B cell (primary cell): ENCODE data around the gene LRRN3. TPM values are rescaled to one million over a fixed set of nuclear protein-coding genes. Genes with fewer than 3 reads are reported as not detected.

ENCODE experiments used
- ATAC-seq: fragments of 200-7000 bp; cut with Tn5 transposase; one replicate; pipeline ENCODE4 v1.10.0; 2021; ENCODE audit warnings: low read depth, mild to moderate bottlenecking, moderate number of reproducible peaks, moderate library complexity
- CTCF ChIA-PET: fragments of 350-600 bp; sonication (Branson Sonifier 250); formaldehyde crosslinking; loops from one replicate; lab custom pipeline; 2021; ENCODE audit warnings: antibody characterized with exemption, inconsistent platforms; lab: Charles Lee
- POLR2A ChIA-PET: fragments of 350-600 bp; sonication (Branson Sonifier 250); formaldehyde crosslinking; loops from one replicate; lab custom pipeline; 2021; ENCODE audit warnings: antibody characterized with exemption; lab: Charles Lee
- DNase-seq: peaks from one replicate; pipeline ENCODE4 v3.0.0; 2013
- H2AFZ ChIP-seq: 2 replicates; pipeline ENCODE4 v1.6.1; 2012; ENCODE audit warnings: mild to moderate bottlenecking, low read depth, low read length; ENCODE audit not compliant: insufficient read depth, poor library complexity, severe bottlenecking
- H3K27ac ChIP-seq, 2 donors: 1 replicate in 1 of 2; 2 replicates in 1 of 2; pipeline ENCODE4 v1.5.1; 2012 to 2013; ENCODE audit warnings: low read length in 2 of 2, mild to moderate bottlenecking in 2 of 2, moderate library complexity in 1 of 2
- H3K27me3 ChIP-seq, 4 experiments: fragments of 200-600 bp in 1 of 4; sonication (generic) in 1 of 4; replicated peaks in 1 of 4; 1 replicate in 2 of 4; 2 replicates in 2 of 4; pipeline versions ENCODE4 v1.6.1 to v1.7.0; 2013 to 2016; ENCODE audit warnings: low read length in 3 of 4, mild to moderate bottlenecking in 2 of 4, mixed read lengths in 1 of 4, moderate library complexity in 1 of 4; ENCODE audit not compliant: insufficient read depth in 4 of 4, control insufficient read depth in 3 of 4; ENCODE audit errors: control extremely low read depth in 1 of 4
- H3K36me3 ChIP-seq, 2 experiments: replicated peaks in 1 of 2; 1 replicate in 1 of 2; 2 replicates in 1 of 2; pipeline versions ENCODE4 v1.6.1 to v1.7.1; 2013; ENCODE audit warnings: low read length in 1 of 2; ENCODE audit not compliant: insufficient read depth in 2 of 2, control insufficient read depth in 1 of 2; ENCODE audit errors: control extremely low read depth in 1 of 2, extremely low read depth in 1 of 2
- H3K4me1 ChIP-seq, 2 donors: fragments of 200-600 bp in 1 of 2; sonication (generic) in 1 of 2; 1 replicate in 1 of 2; 2 replicates in 1 of 2; pipeline versions ENCODE4 v1.5.1 to v1.6.1; 2013 to 2017; ENCODE audit warnings: low read length in 2 of 2; ENCODE audit not compliant: control insufficient read depth in 2 of 2, insufficient read depth in 2 of 2
- H3K4me2 ChIP-seq: replicated peaks from 2 replicates; pipeline ENCODE3; 2012; ENCODE audit warnings: mild to moderate bottlenecking, low read depth, low read length; ENCODE audit not compliant: poor library complexity, severe bottlenecking
- H3K4me3 ChIP-seq, 5 experiments: fragments of 200-600 bp in 1 of 5; sonication (generic) in 1 of 5; 1 replicate in 3 of 5; 2 replicates in 2 of 5; pipeline versions ENCODE4 v1.5.1 to v1.7.0; 2011 to 2016; ENCODE audit warnings: low read length in 4 of 5, mild to moderate bottlenecking in 4 of 5, low read depth in 2 of 5, control low read depth in 1 of 5, moderate library complexity in 1 of 5; ENCODE audit not compliant: insufficient read depth in 1 of 5; ENCODE audit errors: control extremely low read depth in 1 of 5, extremely low read depth in 1 of 5
- H3K79me2 ChIP-seq: fragments of 200-600 bp; sonication (generic); one replicate; pipeline ENCODE4 v1.6.0; 2016; ENCODE audit warnings: low read length; ENCODE audit not compliant: control insufficient read depth, insufficient read depth
- H3K9ac ChIP-seq: fragments of 200-600 bp; sonication (generic); 2 replicates; pipeline ENCODE4 v1.6.1; 2017; ENCODE audit warnings: mild to moderate bottlenecking, low read length, moderate library complexity
- H3K9me3 ChIP-seq, 3 donors: one replicate each; pipeline versions ENCODE4 v1.6.1 to v1.7.1; 2013; ENCODE audit warnings: low read length in 2 of 3; ENCODE audit not compliant: control insufficient read depth in 2 of 3, insufficient read depth in 1 of 3; ENCODE audit errors: control extremely low read depth in 1 of 3
- H4K20me1 ChIP-seq: 2 replicates; pipeline ENCODE4 v1.6.0; 2012; ENCODE audit warnings: mild to moderate bottlenecking, low read length; ENCODE audit not compliant: insufficient read depth, control insufficient read depth, poor library complexity, severe bottlenecking
- H3K27ac Mint-ChIP-seq: one replicate; pipeline ENCODE4 v1.8.0; 2021; ENCODE audit warnings: mixed read lengths
- H3K27me3 Mint-ChIP-seq: one replicate; pipeline ENCODE4 v1.8.0; 2021; ENCODE audit warnings: mixed read lengths
- H3K4me1 Mint-ChIP-seq: one replicate; pipeline ENCODE4 v1.8.0; 2021; ENCODE audit warnings: mixed read lengths
- H3K4me3 Mint-ChIP-seq: one replicate; pipeline ENCODE4 v1.8.0; 2021; ENCODE audit warnings: mixed read lengths
- H3K9me3 Mint-ChIP-seq: one replicate; pipeline ENCODE4 v1.8.0; 2022; ENCODE audit warnings: mixed read lengths; ENCODE audit not compliant: insufficient read depth
- EZH2 ChIP-seq: IDR thresholded peaks from 2 replicates; pipeline ENCODE4 v1.6.1; 2012; ENCODE audit warnings: borderline replicate concordance, low read depth, mild to moderate bottlenecking, moderate library complexity, low read length; ENCODE audit not compliant: insufficient read depth, poor library complexity, severe bottlenecking
- WGBS: methylation state at CpG from one replicate; pipeline ENCODE4 v1.1.5; 2013; ENCODE audit warnings: missing lambda C conversion rate; ENCODE audit not compliant: insufficient coverage; 5-methylcytosine and 5-hydroxymethylcytosine counted together
- intact Hi-C: fragments of 100-400 bp; cut with micrococcal nuclease; formaldehyde crosslinking; loops from one replicate; pipeline ENCODE4 v1.10.0; 2022
- polyA plus RNA-seq: library from polyadenylated mRNA; depleted of rRNA; stranded (reverse); fragments of >200 nt; gene quantifications from 2 replicates; pipeline ENCODE4 v1.2.3, GENCODE V29; 2012
- total RNA-seq, 2 donors: library from RNA; stranded (reverse); fragments of 120-200 nt in 1 of 2; gene quantifications; 1 replicate in 1 of 2; 2 replicates in 1 of 2; pipeline versions ENCODE4 v1.2.3 to v1.2.4, GENCODE V29; 2013 to 2022
- TF ChIP-seq, protein P1 (sequence below): fragments of 200-600 bp; IDR thresholded peaks from one replicate; pipeline ENCODE4 v1.8.0; 2022; ENCODE audit warnings: antibody characterized with exemption, mild to moderate bottlenecking

The LRRN3 gene
- total and polyA plus RNA-seq, 2 donors (not counting 1 experiment from before 2014, with no cell fraction given): 0.03 to 0.20 TPM

DNA sequence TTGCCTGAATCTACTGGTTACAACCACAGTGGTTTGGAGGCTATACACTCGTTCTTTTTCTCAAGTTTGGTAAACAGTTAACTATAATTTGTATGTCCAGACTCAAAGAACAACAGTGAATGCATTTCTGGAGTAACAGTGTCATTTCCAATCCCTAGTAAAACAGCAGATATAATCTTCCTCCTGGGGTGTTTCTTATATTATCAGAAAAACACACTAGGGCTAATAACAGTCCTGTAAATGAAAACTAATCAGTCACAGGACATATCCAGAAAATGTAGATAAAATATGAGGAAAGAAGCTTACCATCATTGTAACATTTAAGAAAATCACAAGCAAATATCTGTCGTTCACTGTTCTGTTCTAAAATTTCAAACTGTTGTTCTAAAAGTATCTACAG is 82.6 kb downstream of the LRRN3 start:
- 100% methylated on average over 1 of the region's 2 CpGs for WGBS
- H3K4me1 ChIP-seq: no peaks in the 10 kb centered on the region
- no peak for ATAC-seq
- no peak for TF ChIP-seq EZH2
- no peak overlapping the region for H3K9ac ChIP-seq
- Mint-ChIP-seq H3K4me3 (no peak overlapping the region), H3K4me1 (no peaks in the 10 kb centered on the region), H3K9me3 (no peaks in the 10 kb centered on the region), H3K27me3 (no peaks in the 10 kb centered on the region), H3K27ac (no peak overlapping the region)
- H2AFZ ChIP-seq: no peak overlapping the region
- H3K27ac ChIP-seq: no peak overlapping the region
- no peaks in the 10 kb centered on the region for H3K36me3 ChIP-seq
- no peak for DNase-seq
- H3K4me3 ChIP-seq: no peak overlapping the region
- ChIA-PET POLR2A (no interaction called here), CTCF (no interaction called here)
- no peaks in the 10 kb centered on the region for H3K79me2 ChIP-seq
- intact Hi-C loops: no loop called here
- no peaks in the 10 kb centered on the region for H3K27me3 ChIP-seq
- H4K20me1 ChIP-seq: no peaks in the 10 kb centered on the region
- H3K9me3 ChIP-seq: no peaks in the 10 kb centered on the region
- H3K4me2 ChIP-seq: no peak overlapping the region

DNA sequence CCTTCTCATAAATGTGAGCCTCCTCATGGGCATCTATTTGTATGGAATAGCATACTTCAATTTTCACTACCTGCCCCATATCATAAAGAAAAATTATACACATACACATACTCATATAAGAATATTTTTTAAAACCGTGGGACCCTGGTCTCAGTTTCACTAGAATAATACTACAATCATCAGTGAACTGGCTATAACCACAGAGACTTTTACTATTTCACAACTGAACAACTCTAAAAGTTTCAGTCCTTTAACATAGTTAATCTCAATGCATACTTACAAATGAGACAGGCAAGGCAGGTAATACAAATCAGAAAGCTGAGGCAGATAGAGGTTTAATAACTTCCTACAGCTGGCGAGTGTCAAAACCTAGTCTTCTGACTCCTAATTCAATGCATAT is 83.1 kb downstream of the LRRN3 start:
- no peaks in the 10 kb centered on the region for H3K4me1 Mint-ChIP-seq
- Histone ChIP-seq H3K9ac (no peak overlapping the region), H3K79me2 (no peaks in the 10 kb centered on the region), H2AFZ (no peak overlapping the region), H3K4me3 (no peak overlapping the region), H3K27me3 (no peaks in the 10 kb centered on the region), H3K27ac (no peak overlapping the region), H3K36me3 (no peaks in the 10 kb centered on the region), H3K4me2 (no peak overlapping the region), H3K9me3 (no peaks in the 10 kb centered on the region), H3K4me1 (no peaks in the 10 kb centered on the region), H4K20me1 (no peaks in the 10 kb centered on the region)
- TF ChIP-seq, protein P1, sequence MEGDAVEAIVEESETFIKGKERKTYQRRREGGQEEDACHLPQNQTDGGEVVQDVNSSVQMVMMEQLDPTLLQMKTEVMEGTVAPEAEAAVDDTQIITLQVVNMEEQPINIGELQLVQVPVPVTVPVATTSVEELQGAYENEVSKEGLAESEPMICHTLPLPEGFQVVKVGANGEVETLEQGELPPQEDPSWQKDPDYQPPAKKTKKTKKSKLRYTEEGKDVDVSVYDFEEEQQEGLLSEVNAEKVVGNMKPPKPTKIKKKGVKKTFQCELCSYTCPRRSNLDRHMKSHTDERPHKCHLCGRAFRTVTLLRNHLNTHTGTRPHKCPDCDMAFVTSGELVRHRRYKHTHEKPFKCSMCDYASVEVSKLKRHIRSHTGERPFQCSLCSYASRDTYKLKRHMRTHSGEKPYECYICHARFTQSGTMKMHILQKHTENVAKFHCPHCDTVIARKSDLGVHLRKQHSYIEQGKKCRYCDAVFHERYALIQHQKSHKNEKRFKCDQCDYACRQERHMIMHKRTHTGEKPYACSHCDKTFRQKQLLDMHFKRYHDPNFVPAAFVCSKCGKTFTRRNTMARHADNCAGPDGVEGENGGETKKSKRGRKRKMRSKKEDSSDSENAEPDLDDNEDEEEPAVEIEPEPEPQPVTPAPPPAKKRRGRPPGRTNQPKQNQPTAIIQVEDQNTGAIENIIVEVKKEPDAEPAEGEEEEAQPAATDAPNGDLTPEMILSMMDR: no peak
- no peak for TF ChIP-seq EZH2
- DNase-seq (no peak), ATAC-seq (no peak)
- H3K9me3 Mint-ChIP-seq: no peaks in the 10 kb centered on the region
- CTCF ChIA-PET: no interaction called here
- intact Hi-C loops: no loop called here
- no peaks in the 10 kb centered on the region for H3K27me3 Mint-ChIP-seq
- H3K27ac Mint-ChIP-seq: no peak overlapping the region
- 83% methylated on average over 1 of the region's 2 CpGs for WGBS
- no peak overlapping the region for H3K4me3 Mint-ChIP-seq
- POLR2A ChIA-PET: no interaction called here
